Measurements from ENCODE around the gene STX8.
A peak's percentile ranks its signal among the peaks of the same experiment; 100 is the strongest.

The STX8 gene

DNA sequence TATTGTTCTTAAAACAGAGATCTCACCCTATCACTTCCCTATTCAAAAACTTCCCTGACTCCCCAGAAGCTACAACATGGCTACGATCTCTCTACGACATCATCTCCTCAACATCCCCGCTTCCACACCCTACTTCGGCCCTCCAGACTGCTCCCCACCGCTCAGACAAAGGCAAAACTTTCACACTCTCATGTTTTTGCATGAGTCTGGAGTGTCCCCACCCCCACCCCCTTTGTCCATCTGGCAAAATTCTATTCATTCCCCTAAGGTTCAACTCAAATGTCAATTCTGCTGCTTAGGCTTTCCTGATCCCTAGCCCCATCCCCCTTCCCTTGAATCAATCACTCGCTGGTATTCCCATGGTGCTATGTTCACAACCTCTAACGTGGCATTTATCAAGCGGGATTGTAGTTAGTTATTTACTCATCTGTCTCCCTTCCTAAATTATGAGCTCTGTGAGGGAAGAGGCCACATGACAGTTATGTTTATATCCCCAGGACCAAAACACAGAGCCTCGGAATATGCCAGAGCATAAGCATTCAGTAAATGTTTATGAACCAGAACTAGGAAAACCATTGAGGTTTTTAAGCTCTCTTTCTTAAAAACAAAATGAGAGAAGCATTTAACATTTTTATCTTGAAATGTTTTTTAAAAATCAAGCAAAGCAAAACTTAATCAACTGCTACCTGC is 55.9 kb downstream of the STX8 start:
- TF ChIP-seq CTCF (IDR thresholded peaks at IDR 0.05; ENCODE audit: insufficient read depth, low read length, missing control alignments), result no peak
- ChIA-PET POLR2A (no interaction called here), CTCF (interaction anchor here (0.7 to 9.6 kb wide), 8 partner anchors 13 to 734 kb away, joined by 3 to 113 read pairs (median 3); no protein-coding TSS in a partner anchor)
- H3K4me3 ChIP-seq (ENCODE audit: low read depth, low read length), result no peak overlapping the region
- DNase-seq (ENCODE audit: low read depth, low spot score), result no peak

DNA sequence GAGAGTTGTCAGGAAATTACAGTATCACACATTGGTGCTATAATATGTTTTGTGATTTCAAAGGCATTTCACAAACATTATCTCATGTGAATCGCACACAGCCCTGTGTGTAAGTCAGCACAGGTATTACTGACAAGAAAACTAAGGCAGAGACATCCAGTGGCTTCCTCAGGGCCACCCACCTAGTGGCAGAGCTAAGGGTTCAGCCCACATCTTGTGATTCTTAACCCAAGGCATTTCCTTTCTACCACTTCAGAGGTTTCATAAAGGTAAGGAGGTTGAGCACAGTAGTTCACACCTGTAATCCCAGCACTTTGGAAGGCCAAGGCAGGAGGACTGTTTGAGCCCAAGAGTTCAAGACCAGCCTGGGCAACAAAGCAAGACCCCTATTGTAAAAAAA is 58.2 kb downstream of the STX8 start:
- DNase-seq (ENCODE audit: low read depth, low spot score), result no peak
- CTCF ChIA-PET, result interaction anchor here (1.4 to 9.6 kb wide), 2 partner anchors 519 to 524 kb away, joined by 3 to 113 read pairs; no protein-coding TSS in a partner anchor
- no peak for TF ChIP-seq CTCF (IDR thresholded peaks at IDR 0.05; ENCODE audit: insufficient read depth, low read length, missing control alignments)
- POLR2A ChIA-PET, result no interaction called here
- H3K4me3 ChIP-seq (ENCODE audit: low read depth, low read length), result no peak overlapping the region

DNA sequence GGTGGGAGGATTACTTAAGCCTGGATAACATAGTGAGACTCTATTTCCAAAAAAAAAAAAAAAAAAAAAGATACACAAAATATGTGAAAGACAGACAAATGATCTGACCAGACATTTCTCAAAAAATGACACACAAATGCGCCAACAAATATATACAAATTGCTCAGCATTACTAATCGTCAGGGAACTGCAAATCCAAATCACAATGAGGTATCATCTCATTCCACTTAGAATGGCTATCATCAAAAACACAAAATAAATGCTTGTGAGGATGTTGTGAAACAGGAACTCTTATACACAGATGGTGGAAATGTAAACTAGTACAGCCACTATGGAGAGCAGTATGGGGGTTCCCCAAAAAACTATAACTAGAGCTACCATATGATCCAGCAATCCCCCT is 62.4 kb downstream of the STX8 start:
- ChIA-PET CTCF (interaction anchor here (0.8 to 1.6 kb wide), 3 partner anchors 9 to 515 kb away, joined by 3 to 4 read pairs (median 3); partner anchors contain the start of gene CFAP52), POLR2A (no interaction called here)
- no peak overlapping the region for H3K4me3 ChIP-seq (ENCODE audit: low read depth, low read length)
- TF ChIP-seq CTCF (IDR thresholded peaks at IDR 0.05; ENCODE audit: insufficient read depth, low read length, missing control alignments), result no peak
- DNase-seq (ENCODE audit: low read depth, low spot score), result no peak

DNA sequence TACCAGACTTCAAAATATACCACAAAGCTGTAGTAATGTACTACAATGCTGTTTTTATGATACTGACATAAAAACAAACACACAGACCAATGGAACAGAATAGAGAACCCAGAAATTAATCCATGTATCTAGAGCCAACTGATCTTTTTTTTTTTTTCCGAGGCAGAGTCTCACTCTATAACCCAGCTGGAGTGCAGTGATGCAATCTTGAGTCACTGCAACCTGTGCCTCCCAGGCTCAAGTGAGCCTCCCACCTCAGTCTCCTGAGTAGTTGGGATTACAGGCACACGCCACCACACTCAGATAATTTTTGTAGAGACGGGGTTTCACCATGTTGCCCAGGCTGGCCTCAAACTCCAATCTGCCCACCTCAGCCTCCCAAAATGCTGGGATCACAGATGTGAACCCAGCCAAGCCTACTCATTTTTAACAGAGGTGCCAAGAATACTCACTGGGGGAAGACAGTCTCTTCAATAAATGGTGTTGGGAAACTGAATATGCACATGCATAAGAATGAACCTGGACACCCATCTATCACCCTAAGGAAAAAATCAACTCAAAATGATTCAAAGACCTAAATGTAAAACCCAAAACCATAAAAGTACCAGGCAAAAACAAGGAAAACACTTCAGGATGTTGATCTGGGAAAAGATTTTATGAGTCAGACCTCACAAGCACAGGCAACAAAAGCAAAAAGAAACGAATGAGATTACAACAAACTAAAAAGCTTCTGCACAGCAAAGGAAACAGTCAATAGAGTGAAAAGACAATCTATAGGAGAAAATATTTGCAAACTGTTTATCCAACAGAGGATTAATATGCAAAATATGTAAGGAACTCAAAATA is 63.1 kb downstream of the STX8 start:
- POLR2A ChIA-PET, result no interaction called here
- CTCF ChIA-PET, result interaction anchor here (0.6 to 1.6 kb wide), 2 partner anchors 24 to 514 kb away, joined by 3 to 4 read pairs; no protein-coding TSS in a partner anchor
- no peak overlapping the region for H3K4me3 ChIP-seq (ENCODE audit: low read depth, low read length)
- no peak for TF ChIP-seq CTCF (IDR thresholded peaks at IDR 0.05; ENCODE audit: insufficient read depth, low read length, missing control alignments)
- DNase-seq (ENCODE audit: low read depth, low spot score), result peak; percentile 5

GRCh38 chr17:9509236-9509816 is 66.3 kb downstream of the STX8 start:
- no peak for DNase-seq (ENCODE audit: low read depth, low spot score)
- CTCF ChIA-PET, result interaction anchor here (1.6 kb wide), 1 partner anchor 14 kb away, joined by 3 read pairs; no protein-coding TSS in a partner anchor
- no peak for TF ChIP-seq CTCF (IDR thresholded peaks at IDR 0.05; ENCODE audit: insufficient read depth, low read length, missing control alignments)

GRCh38 chr17:9499041-9499440 is 76.6 kb downstream of the STX8 start:
- no peak overlapping the region for H3K4me3 ChIP-seq (ENCODE audit: low read depth, low read length)
- ChIA-PET POLR2A (no interaction called here), CTCF (no interaction called here)
- DNase-seq (ENCODE audit: low read depth, low spot score), result no peak
- TF ChIP-seq CTCF (IDR thresholded peaks at IDR 0.05; ENCODE audit: insufficient read depth, low read length, missing control alignments), result no peak

More at GRCh38 chr17:9509236-9509816, 66.3 kb downstream of the STX8 start:
- POLR2A ChIA-PET, result no interaction called here
- H3K4me3 ChIP-seq (ENCODE audit: low read depth, low read length), result no peak overlapping the region

Data from AG04449 (cell line).